Raji (cell line): ENCODE measurements around the gene LYPLA2.

Experiments
- POLR2A ChIP-seq: IDR thresholded peaks from 2 replicates; pipeline ENCODE4 v1.6.1; 2011; ENCODE audit warnings: low read depth, low read length, control low read depth; ENCODE audit not compliant: insufficient read depth

Gene LYPLA2

DNA sequence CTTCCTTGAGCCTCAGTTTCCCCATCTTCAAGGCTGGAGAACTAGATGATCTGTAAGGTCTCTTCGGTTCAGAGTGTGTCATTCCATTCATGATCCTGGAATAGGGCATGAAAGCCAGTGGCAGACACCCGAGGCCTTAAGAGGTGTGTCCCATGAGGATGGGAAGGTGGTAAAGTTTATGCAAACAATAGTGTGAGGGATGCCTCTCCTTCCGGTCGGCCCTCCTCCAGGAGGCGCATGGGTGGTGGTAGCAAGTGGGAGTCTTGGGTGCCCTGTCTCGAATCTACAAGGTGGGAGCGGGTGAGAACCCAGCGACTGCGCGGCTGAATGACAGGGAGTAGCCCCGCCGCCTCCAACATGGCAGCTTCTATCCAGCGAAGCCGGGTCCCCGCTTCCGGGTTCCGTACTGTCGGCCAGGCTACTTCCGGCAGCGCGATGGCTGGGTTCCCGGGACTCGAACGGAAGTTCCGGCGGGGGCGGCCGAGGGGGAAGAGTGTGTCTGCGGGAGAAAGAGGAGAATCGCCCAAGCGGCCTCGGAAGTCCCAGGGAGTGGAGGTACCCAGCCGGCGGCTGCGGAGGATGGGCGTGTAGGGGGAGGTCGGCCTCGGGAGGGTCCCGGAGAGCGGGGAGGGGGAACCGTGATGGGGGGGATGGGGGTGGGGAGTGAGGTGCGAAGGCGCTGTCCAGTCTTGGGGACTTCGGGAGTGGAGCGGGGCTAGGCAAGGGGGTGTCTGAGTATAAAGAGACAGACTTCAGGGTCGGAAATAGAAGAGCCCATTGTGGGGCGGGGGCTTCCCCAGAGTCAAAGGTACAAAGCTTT, at the start of gene LYPLA2:
LYPLA2 (plus strand) TSS at position 450 of the 820 bp plus-strand sequence. CDS start 1,538 bp downstream, outside the sequence.
- peak; percentile 68 for TF ChIP-seq POLR2A

DNA sequence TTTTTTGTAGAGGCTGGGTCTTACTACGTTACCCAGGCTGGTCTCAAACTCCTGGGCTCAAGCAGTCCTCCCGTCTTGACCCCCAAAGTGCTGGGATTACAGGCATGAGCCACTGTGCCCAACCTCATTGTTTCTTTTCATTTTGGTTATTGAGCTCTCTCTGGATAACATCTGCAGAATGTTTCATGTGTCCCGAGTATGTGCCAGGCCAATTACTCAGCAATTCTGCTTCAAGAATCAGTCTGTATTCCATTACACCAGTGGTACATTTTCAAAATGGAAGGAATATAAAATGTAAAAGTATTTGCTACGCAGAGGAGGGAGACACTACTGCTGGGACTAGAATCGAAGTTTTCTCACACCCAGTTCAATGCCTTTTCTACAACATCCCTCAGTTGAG, 49.3 kb upstream of the LYPLA2 start:
- TF ChIP-seq POLR2A: no peak

- no peak for TF ChIP-seq POLR2A
Observed at GRCh38 chr1:23742670-23743286, 48.2 kb upstream of the LYPLA2 start.

- TF ChIP-seq POLR2A: peak; percentile 97
Observed at GRCh38 chr1:23743287-23744152, 47.4 kb upstream of the LYPLA2 start, which contains the start of gene ELOA. Gene ELOA (plus strand): TSS chr1:23743471. CDS start chr1:23743504, 33 bp downstream.

DNA sequence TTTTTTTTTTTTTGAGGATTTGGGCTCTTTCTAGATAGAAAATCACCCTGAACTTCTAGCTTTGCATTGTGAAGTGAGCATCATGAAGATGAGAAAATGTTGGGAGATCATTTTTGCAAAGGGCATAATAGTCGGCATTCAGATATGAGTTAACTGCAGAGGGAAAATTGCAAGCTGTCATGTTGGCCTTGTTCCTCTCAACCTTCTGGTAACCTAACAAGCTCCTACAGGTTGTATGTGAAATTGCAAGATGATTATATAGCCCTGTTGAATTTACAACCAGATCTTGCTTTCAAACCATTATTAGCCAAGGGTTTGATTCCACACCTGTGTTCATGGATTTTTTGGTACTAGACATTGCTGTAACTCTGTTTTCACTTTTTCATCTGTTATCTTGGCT, 45.4 kb upstream of the LYPLA2 start:
- no peak for TF ChIP-seq POLR2A

DNA sequence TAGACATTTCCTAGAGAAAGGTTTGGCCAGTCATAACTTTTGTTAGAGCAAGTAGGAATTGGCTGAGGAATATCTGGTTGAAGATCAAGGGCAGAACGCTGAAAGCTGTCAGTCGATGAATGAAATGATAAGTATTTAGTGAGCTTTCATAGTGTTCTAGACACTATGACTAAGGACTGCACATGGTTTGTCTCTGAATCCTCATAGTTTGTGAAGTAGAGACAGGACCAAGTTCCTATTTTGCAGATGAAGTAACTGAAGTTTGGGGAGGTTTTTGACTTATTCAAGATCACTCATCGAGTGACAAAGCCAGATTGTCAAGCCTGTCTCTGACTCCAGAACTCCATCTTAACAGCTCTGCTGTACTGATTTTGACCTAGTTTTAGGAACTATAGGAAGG, 42.9 kb upstream of the LYPLA2 start:
- TF ChIP-seq POLR2A: no peak

- TF ChIP-seq POLR2A: no peak
Observed at GRCh38 chr1:23751050-23751814, 39.7 kb upstream of the LYPLA2 start.

DNA sequence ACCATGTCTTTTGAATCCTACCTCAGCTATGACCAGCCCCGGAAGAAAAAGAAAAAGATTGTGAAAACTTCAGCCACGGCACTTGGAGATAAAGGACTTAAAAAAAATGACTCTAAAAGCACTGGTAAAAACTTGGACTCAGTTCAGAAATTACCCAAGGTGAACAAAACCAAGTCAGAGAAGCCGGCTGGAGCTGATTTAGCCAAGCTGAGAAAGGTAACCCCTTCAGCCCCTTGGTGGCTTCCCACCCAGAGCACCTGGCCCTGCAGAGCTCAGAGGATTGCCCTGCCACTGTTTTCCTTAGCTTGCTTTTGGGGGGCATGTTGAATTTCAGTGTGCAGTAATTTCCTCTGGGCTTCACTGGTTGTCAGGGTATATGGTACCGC, 39.1 kb upstream of the LYPLA2 start:
- TF ChIP-seq POLR2A: no peak

DNA sequence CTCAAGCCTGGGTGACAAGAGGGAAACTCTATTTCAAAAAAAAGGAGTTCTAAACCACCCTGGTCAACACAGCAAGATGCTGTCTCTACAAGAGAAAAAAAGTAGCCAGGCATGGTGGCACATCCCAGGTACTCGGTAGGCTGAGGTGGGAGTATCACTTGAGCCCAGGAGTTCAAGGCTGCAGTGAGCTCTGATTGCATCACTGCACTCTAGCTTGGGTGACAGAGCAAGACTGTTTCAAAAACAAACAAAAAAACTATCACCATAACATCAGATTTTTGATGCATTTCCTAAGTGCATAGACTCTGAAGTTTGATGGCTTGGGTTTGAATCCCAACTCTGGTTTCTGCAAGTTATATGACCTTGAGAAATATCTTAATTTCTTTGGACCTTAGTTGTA, 38.0 kb upstream of the LYPLA2 start:
- TF ChIP-seq POLR2A: no peak

DNA sequence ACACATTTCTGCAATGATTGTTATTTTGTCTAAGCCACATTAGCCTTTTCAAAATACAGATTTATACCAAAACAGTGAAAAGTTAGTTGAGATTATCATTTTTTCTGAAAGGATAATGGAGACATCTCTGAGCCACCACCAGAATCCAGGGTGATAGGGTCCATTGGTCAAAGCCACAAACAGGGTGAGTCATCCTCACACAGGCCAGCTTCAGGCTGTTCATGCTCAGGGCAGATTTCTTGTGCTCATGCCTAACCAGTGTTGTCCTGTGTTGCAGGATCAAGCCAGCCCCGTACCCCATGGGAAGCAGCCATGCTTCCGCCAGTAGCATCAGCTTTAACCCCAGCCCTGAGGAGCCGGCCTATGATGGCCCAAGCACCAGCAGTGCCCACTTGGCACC, 34.3 kb upstream of the LYPLA2 start:
- TF ChIP-seq POLR2A: no peak

GRCh38 chr1:23757812-23758211, 33.1 kb upstream of the LYPLA2 start:
- no peak for TF ChIP-seq POLR2A

- no peak for TF ChIP-seq POLR2A
Observed at GRCh38 chr1:23759277-23759676, 31.7 kb upstream of the LYPLA2 start.

DNA sequence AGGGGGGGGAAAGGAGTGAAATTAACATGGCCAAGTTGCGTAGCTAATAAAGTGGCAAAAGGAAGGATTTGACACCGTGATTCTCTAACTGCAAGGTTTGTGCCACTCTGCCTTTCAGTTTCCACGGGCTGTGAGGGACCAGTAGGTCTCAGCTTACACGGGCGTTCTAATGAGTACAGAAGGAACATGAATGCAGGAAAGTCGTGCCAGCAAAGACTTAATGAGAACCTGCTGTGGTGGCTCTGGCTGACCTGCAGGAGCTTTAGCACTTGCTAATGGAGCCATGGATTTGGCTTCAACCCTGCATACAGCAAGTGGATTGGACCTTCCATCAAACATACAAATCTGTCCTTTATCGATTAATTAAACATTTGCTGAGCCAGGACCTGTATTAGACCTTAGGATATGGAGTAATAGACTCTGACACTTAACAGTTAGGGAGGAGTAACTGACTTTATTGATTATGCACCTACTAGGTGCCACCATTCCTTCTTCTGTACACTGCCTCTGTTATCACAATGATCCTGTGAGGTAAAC, 27.8 kb upstream of the LYPLA2 start:
- TF ChIP-seq POLR2A: no peak

GRCh38 chr1:23768733-23769132, 22.2 kb upstream of the LYPLA2 start:
- TF ChIP-seq POLR2A: no peak
